Left colon (tissue), 2 donors: ENCODE measurements around the gene SLC9A9. TPM values are rescaled to one million over a fixed set of nuclear protein-coding genes. Genes with fewer than 3 reads are reported as not detected.

Experiments used
- ATAC-seq: fragments of 200-7000 bp; cut with Tn5 transposase; one replicate; pipeline ENCODE4 v1.9.1; 2020; ENCODE audit warnings: mild to moderate bottlenecking, moderate library complexity
- DNase-seq, 2 donors: peaks; one replicate each; pipeline ENCODE4 v3.0.0-alpha.2; 2020
- intact Hi-C, 2 donors: fragments of 100-400 bp; cut with DNase I in 1 of 2; cut with micrococcal nuclease in 1 of 2; formaldehyde crosslinking; loops; one replicate each; pipeline versions ENCODE4 v1.11.2 to v1.14.0; 2022; cut with DNase I, micrococcal nuclease
- total RNA-seq, 2 donors: library from RNA; stranded (reverse); fragmentation: NEBNext Ultra II Directional; extraction: Animal tissue kit (Norgen Biotek cat#: 25700); gene quantifications; one replicate each; pipeline ENCODE4 v1.2.1, GENCODE V29; 2021
- donor health status: DM: no; HTN: no; CAD: no.
- donor health status: DM: yes; HTN: yes; CAD: no.

SLC9A9 gene
- total RNA-seq, 2 donors from 2014 or later = 2.7 to 7.4 TPM

DNA sequence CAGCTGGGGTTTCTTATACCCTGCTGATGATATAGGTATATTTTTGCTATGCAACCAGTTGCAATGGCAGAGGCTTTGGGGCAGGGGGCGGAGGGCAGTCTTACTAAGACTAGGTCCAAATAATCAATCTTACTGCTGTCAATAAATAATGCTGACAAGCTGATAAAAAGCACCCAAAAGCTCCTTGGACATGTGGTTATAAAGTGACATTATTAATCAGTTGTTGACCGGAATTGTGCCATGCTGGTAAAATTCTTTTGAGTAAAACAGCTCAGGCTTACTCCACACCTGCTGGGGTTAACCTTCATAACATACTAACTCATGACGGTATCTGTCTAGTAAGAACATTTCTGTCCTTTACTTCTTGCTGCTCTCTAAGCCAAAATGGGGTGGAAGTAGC, 626.8 kb downstream of the SLC9A9 start:
- intact Hi-C loops = no loop called here
- DNase-seq (no peak), ATAC-seq (no peak)

DNA sequence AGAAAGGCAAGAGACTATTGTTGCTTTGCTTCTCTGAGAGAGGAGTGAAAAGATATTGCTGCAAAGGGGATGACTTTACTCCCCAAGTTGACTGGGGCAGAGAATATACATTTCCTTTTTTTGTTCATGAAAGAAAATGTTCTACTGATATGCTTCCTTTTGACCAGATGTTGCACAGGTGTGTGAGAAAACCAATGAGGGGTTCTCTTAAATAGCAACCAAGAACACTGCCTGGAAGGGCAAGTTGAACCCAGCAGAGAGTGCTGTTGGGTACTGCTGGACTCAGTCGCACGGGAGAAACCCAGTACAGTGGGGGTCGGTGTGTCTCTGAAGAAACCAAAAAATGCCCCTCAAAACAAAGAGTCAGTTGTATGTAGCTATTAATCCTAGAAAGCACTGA, 627.5 kb downstream of the SLC9A9 start:
- ATAC-seq = no peak
- no peak for DNase-seq
- intact Hi-C loops = no loop called here

DNA sequence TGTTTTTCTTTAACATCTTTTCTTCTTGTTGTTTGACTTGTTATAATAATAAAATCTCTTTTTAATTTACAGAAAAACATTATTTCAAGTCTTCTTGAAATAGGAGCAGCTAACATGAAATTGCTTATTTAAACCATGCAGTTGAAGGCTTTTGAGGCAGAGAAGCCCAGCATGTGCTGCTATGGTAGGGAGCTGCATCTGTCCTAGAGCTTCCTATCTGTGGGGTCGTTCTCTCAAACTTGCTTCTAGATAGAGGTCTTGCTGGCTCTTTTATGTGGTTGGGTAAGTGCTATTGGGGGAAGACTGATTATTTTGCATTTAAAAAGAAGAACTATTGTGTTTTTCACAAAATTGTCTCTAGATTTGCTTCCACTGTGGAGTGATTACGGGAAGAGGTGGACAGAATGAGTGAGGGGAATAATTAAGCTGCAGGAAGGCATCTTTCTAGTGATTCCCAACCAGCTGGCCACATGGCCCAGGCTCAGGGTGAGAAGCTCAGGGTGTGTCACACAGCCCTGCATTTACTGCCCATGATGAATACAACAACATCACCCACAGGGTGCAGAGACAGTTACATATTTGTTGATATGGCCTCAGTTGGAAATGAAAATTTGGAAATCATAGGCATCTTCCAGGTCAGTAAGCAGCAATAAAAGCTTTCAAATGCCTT, 630.0 kb downstream of the SLC9A9 start:
- ATAC-seq = no peak
- DNase-seq = no peak
- intact Hi-C loops = no loop called here

DNA sequence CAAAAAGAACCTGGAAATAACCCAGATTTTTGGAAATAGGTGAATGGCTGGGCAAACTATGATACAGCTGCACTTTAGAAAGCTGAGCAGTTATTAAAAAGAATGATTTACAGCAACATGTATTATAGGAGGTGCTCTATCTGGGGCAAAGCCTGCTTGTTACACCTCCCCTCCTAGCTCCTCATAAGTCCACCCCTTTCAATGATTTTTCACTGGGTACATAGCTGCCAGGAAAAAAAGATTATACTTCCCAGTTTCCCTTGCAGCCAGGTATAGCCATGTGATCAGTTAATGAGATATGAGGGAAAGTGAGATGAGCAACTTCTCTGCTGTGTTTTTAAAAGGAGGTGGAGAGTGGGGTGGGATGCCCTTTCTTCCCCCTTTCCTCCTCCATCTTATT, 631.0 kb downstream of the SLC9A9 start:
- DNase-seq (no peak), ATAC-seq (no peak)
- intact Hi-C loops = no loop called here

DNA sequence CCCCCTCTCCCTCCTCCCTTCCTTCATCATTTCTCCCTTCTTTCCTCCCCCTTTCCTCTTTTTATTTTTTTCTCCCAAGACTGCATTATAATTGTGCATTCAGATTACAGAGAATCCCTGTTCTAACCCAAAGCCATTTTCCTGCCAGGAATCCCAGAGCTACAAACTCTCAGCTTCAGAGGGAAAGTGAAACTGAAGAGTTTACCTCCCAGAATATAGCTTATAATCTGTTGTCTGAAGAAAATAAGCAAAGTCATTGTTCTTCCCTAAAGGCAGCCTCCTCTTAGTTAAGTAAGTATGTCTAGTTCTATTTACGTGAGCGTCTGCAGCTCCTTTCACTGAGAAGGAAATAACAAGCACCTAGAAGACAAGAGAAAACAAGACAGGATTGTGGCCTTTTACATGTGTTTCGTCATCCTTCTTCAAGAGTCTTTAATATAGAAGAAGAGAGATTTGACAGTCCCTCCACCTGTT, 631.5 kb downstream of the SLC9A9 start:
- intact Hi-C loops = no loop called here
- DNase-seq = no peak
- no peak for ATAC-seq

Other genes with a start within 250 kb of the SLC9A9 start
- gene DIPK2A, start 123.4 kb upstream of the SLC9A9 start, total RNA-seq = 10 to 100 TPM; 12.5 to 18.3 TPM